Measurements from ENCODE around the gene STK40. TPM values are rescaled to one million over a fixed set of nuclear protein-coding genes. Genes with fewer than 3 reads are reported as not detected.

The STK40 gene
- total RNA-seq, 1 donor from 2014 or later: 80.1 TPM

DNA sequence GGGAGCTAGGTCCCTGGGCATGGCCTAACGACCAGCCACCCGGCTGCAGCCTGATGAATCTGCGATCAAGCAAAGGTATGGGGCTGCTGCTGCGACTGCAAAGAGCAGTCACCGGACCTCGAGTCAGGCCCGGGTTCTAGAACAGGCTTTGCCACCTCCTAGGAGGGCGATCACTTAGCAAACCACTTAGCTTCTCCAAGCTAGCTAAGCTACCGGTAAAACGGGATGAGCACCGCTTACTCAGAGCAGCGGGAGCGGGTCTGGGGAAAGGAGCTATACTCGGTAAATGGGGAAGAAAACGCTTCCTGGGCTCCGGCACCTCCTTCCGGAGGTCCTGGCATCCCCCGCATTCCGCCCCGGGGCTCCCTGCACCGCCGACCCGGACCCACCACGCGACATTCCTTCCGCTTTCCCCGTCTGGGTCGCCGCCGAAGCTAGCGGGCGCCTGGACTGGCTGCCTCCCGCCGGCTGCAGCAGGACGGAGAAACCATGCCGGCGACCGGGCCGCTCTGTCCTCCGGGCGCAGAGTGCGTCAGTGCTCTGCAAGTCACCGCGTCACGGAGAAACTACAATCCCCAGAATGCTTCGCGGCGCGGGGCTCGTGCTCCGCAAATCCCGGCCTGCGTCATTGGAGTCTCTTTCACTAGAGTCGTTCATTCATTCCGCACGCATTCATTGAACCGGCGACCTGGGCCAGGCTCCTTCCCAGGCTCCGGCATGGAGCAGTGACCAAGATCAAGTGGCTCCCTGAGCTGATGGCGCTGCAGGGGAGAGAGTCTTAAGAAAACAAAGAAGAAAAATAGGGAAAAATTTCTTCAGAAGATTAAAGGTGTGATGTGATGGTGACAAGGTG lies 11.9 kb upstream of the STK40 start, which contains the start of gene LSM10:
TSS of gene LSM10 (minus strand) at position 531 of the 853 bp plus-strand sequence. CDS start 3,779 bp downstream, outside the sequence.
- H3K9me3 Mint-ChIP-seq: no peaks in the 10 kb centered on the region
- H3K27ac Mint-ChIP-seq (ENCODE audit: unreplicated experiment): peak within 1 kb of the TSS; percentile 96
- H3K36me3 Mint-ChIP-seq (ENCODE audit: low read depth): peaks cover 3% of the 10 kb centered on the region
- TF ChIP-seq, protein P1, sequence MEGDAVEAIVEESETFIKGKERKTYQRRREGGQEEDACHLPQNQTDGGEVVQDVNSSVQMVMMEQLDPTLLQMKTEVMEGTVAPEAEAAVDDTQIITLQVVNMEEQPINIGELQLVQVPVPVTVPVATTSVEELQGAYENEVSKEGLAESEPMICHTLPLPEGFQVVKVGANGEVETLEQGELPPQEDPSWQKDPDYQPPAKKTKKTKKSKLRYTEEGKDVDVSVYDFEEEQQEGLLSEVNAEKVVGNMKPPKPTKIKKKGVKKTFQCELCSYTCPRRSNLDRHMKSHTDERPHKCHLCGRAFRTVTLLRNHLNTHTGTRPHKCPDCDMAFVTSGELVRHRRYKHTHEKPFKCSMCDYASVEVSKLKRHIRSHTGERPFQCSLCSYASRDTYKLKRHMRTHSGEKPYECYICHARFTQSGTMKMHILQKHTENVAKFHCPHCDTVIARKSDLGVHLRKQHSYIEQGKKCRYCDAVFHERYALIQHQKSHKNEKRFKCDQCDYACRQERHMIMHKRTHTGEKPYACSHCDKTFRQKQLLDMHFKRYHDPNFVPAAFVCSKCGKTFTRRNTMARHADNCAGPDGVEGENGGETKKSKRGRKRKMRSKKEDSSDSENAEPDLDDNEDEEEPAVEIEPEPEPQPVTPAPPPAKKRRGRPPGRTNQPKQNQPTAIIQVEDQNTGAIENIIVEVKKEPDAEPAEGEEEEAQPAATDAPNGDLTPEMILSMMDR (conservative IDR thresholded peaks at IDR 0.05): no peak
- H3K4me1 Mint-ChIP-seq: peaks cover 38% of the 10 kb centered on the region
- peak; percentile 86 for DNase-seq (ENCODE audit: low read depth, low spot score)
- H3K27me3 Mint-ChIP-seq (ENCODE audit: low read depth): no peaks in the 10 kb centered on the region
- H3K4me3 Mint-ChIP-seq: peak within 1 kb of the TSS; percentile 96

DNA sequence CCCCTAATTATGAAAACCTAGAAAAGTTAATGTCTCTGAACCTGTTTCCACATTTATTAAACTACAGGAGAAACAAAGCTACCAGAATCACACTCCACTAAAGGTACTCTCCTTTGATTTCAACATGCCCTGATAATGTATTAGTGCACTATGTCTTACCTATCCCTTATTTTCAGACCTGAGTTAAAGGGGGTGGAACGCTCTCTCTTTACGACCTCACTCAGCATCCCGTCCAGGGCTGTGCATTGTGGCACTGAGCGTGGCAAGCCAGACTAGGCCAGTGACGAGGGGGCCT lies 11.3 kb upstream of the STK40 start:
- peak overlapping the region; percentile 96 for H3K4me3 Mint-ChIP-seq
- no peaks in the 10 kb centered on the region for H3K27me3 Mint-ChIP-seq (ENCODE audit: low read depth)
- TF ChIP-seq, protein P1 (conservative IDR thresholded peaks at IDR 0.05): no peak
- H3K36me3 Mint-ChIP-seq (ENCODE audit: low read depth): peaks cover 3% of the 10 kb centered on the region
- H3K4me1 Mint-ChIP-seq: peaks cover 33% of the 10 kb centered on the region
- no peaks in the 10 kb centered on the region for H3K9me3 Mint-ChIP-seq
- no peak for DNase-seq (ENCODE audit: low read depth, low spot score)
- peak overlapping the region; percentile 88 for H3K27ac Mint-ChIP-seq (ENCODE audit: unreplicated experiment)

DNA sequence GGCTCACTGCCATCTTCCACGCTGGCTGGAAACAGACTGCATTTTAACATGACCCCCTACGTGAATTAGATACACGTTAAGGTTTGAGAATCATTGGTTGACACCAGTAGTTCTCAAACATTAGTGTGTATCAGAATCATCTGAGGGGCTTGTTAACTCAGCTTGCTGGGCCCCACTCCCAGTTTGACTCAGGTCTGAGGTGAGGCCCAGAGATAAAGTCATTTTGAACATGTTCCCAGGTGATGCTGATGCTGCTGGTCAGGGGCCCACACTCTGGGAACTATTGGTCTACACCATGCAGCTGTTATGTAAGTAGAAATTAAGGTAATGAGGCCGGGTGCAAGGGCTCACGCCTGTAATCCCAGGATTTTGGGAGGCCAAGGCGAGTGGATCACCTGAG lies 10.6 kb upstream of the STK40 start:
- DNase-seq (ENCODE audit: low read depth, low spot score): no peak
- H3K4me3 Mint-ChIP-seq: peak overlapping the region; percentile 96
- H3K27me3 Mint-ChIP-seq (ENCODE audit: low read depth): no peaks in the 10 kb centered on the region
- peaks cover 3% of the 10 kb centered on the region for H3K36me3 Mint-ChIP-seq (ENCODE audit: low read depth)
- TF ChIP-seq, protein P1 (conservative IDR thresholded peaks at IDR 0.05): no peak
- H3K27ac Mint-ChIP-seq (ENCODE audit: unreplicated experiment): peak overlapping the region; percentile 81
- H3K9me3 Mint-ChIP-seq: no peaks in the 10 kb centered on the region
- H3K4me1 Mint-ChIP-seq: peaks cover 31% of the 10 kb centered on the region

DNA sequence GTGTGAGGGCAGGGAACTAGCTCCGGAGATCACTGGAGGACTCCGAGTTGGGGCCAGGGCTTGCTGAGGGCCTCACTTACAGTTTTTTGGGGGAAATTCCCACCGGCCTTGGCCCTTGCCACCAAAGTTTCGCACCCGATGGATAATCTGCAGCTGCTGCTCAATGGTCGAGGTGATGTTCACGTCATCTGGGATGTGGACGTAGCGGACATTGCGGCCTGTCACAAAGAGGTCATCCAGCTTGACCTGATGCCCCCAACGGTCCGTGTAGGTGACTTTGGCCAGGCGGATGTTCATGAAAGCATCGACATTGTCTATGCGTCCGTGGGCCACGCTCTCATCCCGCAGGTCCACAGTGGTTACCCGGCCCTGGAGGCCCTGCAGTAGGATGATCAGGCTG lies 8.0 kb upstream of the STK40 start:
- no peaks in the 10 kb centered on the region for H3K27me3 Mint-ChIP-seq (ENCODE audit: low read depth)
- no peak overlapping the region for H3K27ac Mint-ChIP-seq (ENCODE audit: unreplicated experiment)
- no peaks in the 10 kb centered on the region for H3K9me3 Mint-ChIP-seq
- peaks cover 21% of the 10 kb centered on the region for H3K4me1 Mint-ChIP-seq
- H3K36me3 Mint-ChIP-seq (ENCODE audit: low read depth): peaks cover 3% of the 10 kb centered on the region
- TF ChIP-seq, protein P1 (conservative IDR thresholded peaks at IDR 0.05): no peak
- DNase-seq (ENCODE audit: low read depth, low spot score): no peak
- no peak overlapping the region for H3K4me3 Mint-ChIP-seq

DNA sequence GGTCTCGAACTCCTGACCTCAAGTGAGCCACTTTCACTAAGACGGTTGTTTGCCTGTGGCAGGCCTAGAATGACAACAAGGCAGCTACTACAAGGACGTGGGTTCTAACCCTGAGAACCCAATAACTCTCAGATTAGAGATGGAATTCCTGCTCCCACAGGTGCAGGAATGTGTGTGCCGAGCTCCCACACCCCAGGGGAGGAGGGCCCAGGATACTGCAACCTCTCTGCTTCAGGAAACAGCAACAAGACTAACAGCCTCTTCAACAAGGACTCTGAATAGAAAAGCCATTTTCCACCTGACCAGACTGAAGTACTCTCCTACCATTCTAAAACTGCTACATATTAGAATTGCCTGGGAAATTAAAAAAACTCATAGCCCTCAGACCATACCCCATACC lies 7.1 kb upstream of the STK40 start:
- Mint-ChIP-seq H3K4me1 (peaks cover 18% of the 10 kb centered on the region), H3K27me3 (ENCODE audit: low read depth) (no peaks in the 10 kb centered on the region), H3K4me3 (peak overlapping the region; percentile 35), H3K36me3 (ENCODE audit: low read depth) (peaks cover 3% of the 10 kb centered on the region), H3K9me3 (no peaks in the 10 kb centered on the region), H3K27ac (ENCODE audit: unreplicated experiment) (peak overlapping the region; percentile 89)
- TF ChIP-seq, protein P1 (conservative IDR thresholded peaks at IDR 0.05): no peak
- no peak for DNase-seq (ENCODE audit: low read depth, low spot score)

Measured in neural crest cell (in vitro differentiated cells).